ENCODE measurements around the gene LIPC. TPM values are rescaled to one million over a fixed set of nuclear protein-coding genes. Genes with fewer than 3 reads are reported as not detected.

The LIPC gene
- polyA plus RNA-seq, 1 of the 3 experiments (the other 2 are of a cell fraction), result not detected

DNA sequence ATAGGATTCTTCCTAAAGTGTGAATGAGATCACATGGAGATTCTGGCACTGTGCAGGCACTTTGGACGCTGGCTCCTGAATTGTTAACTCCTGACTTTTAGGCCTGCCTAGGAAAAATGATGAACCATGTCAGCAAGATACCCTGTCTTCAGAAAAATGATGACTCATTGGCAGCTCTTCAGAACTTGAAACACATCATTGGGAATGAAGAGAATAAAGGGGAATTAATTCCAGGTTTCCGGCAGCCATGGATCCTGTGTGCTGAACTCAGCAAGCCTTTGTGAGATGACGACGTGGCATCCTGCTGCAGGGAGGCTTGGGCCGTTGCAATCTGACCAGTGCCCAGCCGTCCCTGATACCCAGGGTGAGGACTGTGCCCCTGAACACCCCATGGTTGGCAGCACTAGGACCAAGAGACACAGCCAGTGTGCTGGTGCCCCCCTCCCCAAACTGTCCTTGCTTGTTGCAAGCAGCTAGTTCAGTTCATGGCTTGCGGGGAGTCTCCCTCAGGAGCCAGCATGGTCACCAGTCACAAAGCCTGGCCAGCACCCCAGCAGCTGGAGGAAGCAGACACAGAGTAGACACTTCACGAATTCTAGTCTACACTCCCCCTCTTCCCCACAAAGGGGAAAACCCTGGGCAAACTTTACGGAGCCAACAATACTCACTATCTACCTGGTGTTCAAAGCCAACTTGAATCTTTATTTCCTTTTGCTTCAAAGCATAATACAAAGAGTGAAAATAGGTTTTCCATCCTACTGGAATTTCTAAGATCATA, 7.8 kb upstream of the LIPC start (continued):
- TF ChIP-seq, protein P1, sequence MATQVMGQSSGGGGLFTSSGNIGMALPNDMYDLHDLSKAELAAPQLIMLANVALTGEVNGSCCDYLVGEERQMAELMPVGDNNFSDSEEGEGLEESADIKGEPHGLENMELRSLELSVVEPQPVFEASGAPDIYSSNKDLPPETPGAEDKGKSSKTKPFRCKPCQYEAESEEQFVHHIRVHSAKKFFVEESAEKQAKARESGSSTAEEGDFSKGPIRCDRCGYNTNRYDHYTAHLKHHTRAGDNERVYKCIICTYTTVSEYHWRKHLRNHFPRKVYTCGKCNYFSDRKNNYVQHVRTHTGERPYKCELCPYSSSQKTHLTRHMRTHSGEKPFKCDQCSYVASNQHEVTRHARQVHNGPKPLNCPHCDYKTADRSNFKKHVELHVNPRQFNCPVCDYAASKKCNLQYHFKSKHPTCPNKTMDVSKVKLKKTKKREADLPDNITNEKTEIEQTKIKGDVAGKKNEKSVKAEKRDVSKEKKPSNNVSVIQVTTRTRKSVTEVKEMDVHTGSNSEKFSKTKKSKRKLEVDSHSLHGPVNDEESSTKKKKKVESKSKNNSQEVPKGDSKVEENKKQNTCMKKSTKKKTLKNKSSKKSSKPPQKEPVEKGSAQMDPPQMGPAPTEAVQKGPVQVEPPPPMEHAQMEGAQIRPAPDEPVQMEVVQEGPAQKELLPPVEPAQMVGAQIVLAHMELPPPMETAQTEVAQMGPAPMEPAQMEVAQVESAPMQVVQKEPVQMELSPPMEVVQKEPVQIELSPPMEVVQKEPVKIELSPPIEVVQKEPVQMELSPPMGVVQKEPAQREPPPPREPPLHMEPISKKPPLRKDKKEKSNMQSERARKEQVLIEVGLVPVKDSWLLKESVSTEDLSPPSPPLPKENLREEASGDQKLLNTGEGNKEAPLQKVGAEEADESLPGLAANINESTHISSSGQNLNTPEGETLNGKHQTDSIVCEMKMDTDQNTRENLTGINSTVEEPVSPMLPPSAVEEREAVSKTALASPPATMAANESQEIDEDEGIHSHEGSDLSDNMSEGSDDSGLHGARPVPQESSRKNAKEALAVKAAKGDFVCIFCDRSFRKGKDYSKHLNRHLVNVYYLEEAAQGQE (IDR thresholded peaks at IDR 0.05; ENCODE audit: low read depth, low read length), result no peak
- no peak for TF ChIP-seq ELF1 (IDR thresholded peaks at IDR 0.05)
- TF ChIP-seq EP300 (IDR thresholded peaks at IDR 0.05; ENCODE audit: borderline replicate concordance in 1 of 2, low read depth in 1 of 2, low read length in 1 of 2), result no peak

DNA sequence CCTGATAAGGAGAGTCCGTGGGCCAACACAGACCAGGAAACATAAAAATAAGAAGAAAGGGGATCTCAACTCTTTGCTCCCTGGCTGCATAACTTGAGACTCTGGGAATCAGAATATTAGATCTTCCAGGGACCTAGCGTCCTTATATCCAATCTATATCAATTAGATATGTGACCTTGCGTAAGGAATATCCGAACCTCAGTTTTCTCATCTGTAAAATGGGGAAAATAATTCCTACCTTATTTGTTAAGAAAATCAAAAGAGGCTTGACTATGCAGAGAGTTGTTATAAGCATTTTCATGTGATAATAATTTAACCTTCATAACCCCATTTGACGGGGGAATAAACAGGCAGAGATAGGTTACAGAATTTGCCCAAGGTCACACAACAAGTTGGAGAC, 7.1 kb upstream of the LIPC start:
- no peak overlapping the region for H3K4me2 ChIP-seq

More for the DNA sequence above, 7.1 kb upstream of the LIPC start:
- Histone ChIP-seq H3F3A (replicated peaks; ENCODE audit: insufficient read depth) (no peaks in the 10 kb centered on the region), H3K79me2 (ENCODE audit: insufficient read depth) (no peaks in the 10 kb centered on the region), H3K9ac (no peak overlapping the region), H3K27me3 (ENCODE audit: insufficient read depth) (no peaks in the 10 kb centered on the region; the same call in 1 of the 2 replicates), H2AFZ (ENCODE audit: low read depth) (no peak overlapping the region), H3K36me3 (replicated peaks in 1 of 2; ENCODE audit: control insufficient read depth in 1 of 2, insufficient read depth in 2 of 2, low read length in 1 of 2) (no peaks in the 10 kb centered on the region), H3K9me2 (no peaks in the 10 kb centered on the region), H3K4me1 (ENCODE audit: control insufficient read depth in 1 of 2, insufficient read depth in 2 of 2, low read depth in 1 of 2, low read length in 1 of 2) (no peaks in the 10 kb centered on the region; a peak in 1 of 4 replicates), H3K27ac (ENCODE audit: low read depth in 2 of 2, low read length in 1 of 2) (no peak overlapping the region), H3K4me3 (ENCODE audit: low read depth in 2 of 2, low read length in 1 of 2) (no peak overlapping the region), H3K9me3 (no peaks in the 10 kb centered on the region), H4K20me1 (ENCODE audit: insufficient read depth) (no peaks in the 10 kb centered on the region)
- ChIA-PET POLR2A (no interaction called here), CTCF (no interaction called here)
- TF ChIP-seq YY1 (IDR thresholded peaks at IDR 0.05; ENCODE audit: low read depth) (no peak), MXI1 (IDR thresholded peaks at IDR 0.05; ENCODE audit: low read depth, low read length) (no peak), POLR2AphosphoS5 (IDR thresholded peaks at IDR 0.05; ENCODE audit: low read depth, low read length) (no peak), RCOR1 (IDR thresholded peaks at IDR 0.05; ENCODE audit: low read length) (no peak), NRF1 (IDR thresholded peaks at IDR 0.05; ENCODE audit: low read depth, low read length) (no peak), TCF12 (IDR thresholded peaks at IDR 0.05) (no peak), CHD2 (IDR thresholded peaks at IDR 0.05; ENCODE audit: low read length, partially characterized antibody) (no peak), FOXJ3 (CRISPR knock-in tag; IDR thresholded peaks at IDR 0.05) (no peak), TEAD4 (IDR thresholded peaks at IDR 0.05; ENCODE audit: borderline replicate concordance, insufficient read depth) (no peak), RFX5 (IDR thresholded peaks at IDR 0.05; ENCODE audit: low read length) (no peak), RAD21 (IDR thresholded peaks at IDR 0.05; ENCODE audit: low read length) (no peak), SMC3 (IDR thresholded peaks at IDR 0.05; ENCODE audit: low read depth, low read length) (no peak), TAF1 (IDR thresholded peaks at IDR 0.05; ENCODE audit: borderline replicate concordance, low read depth, low read length) (no peak), FOSL2 (IDR thresholded peaks at IDR 0.05; ENCODE audit: borderline replicate concordance, low read depth) (no peak)
- TF ChIP-seq, protein P2, sequence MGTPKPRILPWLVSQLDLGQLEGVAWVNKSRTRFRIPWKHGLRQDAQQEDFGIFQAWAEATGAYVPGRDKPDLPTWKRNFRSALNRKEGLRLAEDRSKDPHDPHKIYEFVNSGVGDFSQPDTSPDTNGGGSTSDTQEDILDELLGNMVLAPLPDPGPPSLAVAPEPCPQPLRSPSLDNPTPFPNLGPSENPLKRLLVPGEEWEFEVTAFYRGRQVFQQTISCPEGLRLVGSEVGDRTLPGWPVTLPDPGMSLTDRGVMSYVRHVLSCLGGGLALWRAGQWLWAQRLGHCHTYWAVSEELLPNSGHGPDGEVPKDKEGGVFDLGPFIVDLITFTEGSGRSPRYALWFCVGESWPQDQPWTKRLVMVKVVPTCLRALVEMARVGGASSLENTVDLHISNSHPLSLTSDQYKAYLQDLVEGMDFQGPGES (IDR thresholded peaks at IDR 0.05; ENCODE audit: low read depth, low read length), result no peak
- TF ChIP-seq, protein P3, sequence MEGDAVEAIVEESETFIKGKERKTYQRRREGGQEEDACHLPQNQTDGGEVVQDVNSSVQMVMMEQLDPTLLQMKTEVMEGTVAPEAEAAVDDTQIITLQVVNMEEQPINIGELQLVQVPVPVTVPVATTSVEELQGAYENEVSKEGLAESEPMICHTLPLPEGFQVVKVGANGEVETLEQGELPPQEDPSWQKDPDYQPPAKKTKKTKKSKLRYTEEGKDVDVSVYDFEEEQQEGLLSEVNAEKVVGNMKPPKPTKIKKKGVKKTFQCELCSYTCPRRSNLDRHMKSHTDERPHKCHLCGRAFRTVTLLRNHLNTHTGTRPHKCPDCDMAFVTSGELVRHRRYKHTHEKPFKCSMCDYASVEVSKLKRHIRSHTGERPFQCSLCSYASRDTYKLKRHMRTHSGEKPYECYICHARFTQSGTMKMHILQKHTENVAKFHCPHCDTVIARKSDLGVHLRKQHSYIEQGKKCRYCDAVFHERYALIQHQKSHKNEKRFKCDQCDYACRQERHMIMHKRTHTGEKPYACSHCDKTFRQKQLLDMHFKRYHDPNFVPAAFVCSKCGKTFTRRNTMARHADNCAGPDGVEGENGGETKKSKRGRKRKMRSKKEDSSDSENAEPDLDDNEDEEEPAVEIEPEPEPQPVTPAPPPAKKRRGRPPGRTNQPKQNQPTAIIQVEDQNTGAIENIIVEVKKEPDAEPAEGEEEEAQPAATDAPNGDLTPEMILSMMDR (IDR thresholded peaks at IDR 0.05), result no peak
- TF ChIP-seq, protein P1 (IDR thresholded peaks at IDR 0.05; ENCODE audit: low read depth, low read length), result no peak
- TF ChIP-seq, protein P4, sequence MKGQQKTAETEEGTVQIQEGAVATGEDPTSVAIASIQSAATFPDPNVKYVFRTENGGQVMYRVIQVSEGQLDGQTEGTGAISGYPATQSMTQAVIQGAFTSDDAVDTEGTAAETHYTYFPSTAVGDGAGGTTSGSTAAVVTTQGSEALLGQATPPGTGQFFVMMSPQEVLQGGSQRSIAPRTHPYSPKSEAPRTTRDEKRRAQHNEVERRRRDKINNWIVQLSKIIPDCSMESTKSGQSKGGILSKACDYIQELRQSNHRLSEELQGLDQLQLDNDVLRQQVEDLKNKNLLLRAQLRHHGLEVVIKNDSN (IDR thresholded peaks at IDR 0.05; ENCODE audit: borderline replicate concordance, low read depth), result no peak
- no peak for DNase-seq
- 84% methylated on average over 5 of the region's 5 CpGs for WGBS (ENCODE audit: low lambda C conversion rate)
